Activated T-cell treated with anti-CD3 and anti-CD28 coated beads, Interleukin-2, amount 50 U/mL, for 72 hours (primary cell): Measurements from ENCODE around the gene FILIP1L. TPM values are rescaled to one million over a fixed set of nuclear protein-coding genes. Genes with fewer than 3 reads are reported as not detected.

ENCODE experiments used
- ATAC-seq, 2 donors: fragments of 150-1000 bp; cut with Tn5 transposase; replicated peaks in 1 of 2; 2 replicates each; pipeline ENCODE4 v1.10.0; 2021; ENCODE audit warnings: moderate library complexity in 2 of 2, mild to moderate bottlenecking in 1 of 2
- DNase-seq, 2 donors: peaks; one replicate each; pipeline ENCODE4 v3.0.0; 2021 to 2022; ENCODE audit warnings: mixed read lengths in 1 of 2
- H3K27ac Mint-ChIP-seq: one replicate; pipeline ENCODE4 v1.8.0; 2022; ENCODE audit warnings: mild to moderate bottlenecking, moderate library complexity, mixed read lengths
- H3K27me3 Mint-ChIP-seq: one replicate; pipeline ENCODE4 v1.8.0; 2022; ENCODE audit warnings: low read depth, mixed read lengths
- H3K36me3 Mint-ChIP-seq, 2 donors: one replicate each; pipeline ENCODE4 v1.8.0; 2022; ENCODE audit warnings: mixed read lengths in 2 of 2, mild to moderate bottlenecking in 1 of 2; ENCODE audit not compliant: insufficient read depth in 2 of 2
- H3K4me1 Mint-ChIP-seq: one replicate; pipeline ENCODE4 v1.8.0; 2022; ENCODE audit warnings: low read depth, mixed read lengths
- H3K4me3 Mint-ChIP-seq, 2 donors: one replicate each; pipeline ENCODE4 v1.8.0; 2022; ENCODE audit warnings: mild to moderate bottlenecking in 2 of 2, mixed read lengths in 2 of 2, moderate library complexity in 2 of 2
- H3K9me3 Mint-ChIP-seq, 2 donors: one replicate each; pipeline ENCODE4 v1.8.0; 2022; ENCODE audit warnings: mixed read lengths in 2 of 2
- total RNA-seq, 2 donors: library from RNA; stranded (reverse); gene quantifications; one replicate each; pipeline ENCODE4 v1.2.3, GENCODE V29; 2022

The FILIP1L gene
- total RNA-seq, 2 donors from 2014 or later = 0.46 to 0.93 TPM

GRCh38 chr3:100075196-100075595 lies 39.1 kb downstream of the FILIP1L start:
- H3K4me1 Mint-ChIP-seq = peaks cover 48% of the 10 kb centered on the region
- H3K9me3 Mint-ChIP-seq = no peaks in the 10 kb centered on the region
- H3K36me3 Mint-ChIP-seq = no peaks in the 10 kb centered on the region
- H3K27ac Mint-ChIP-seq = peak overlapping the region; percentile 80
- no peak for ATAC-seq
- no peak for DNase-seq
- peak overlapping the region in 1 of 2 donors; percentile 18 for H3K4me3 Mint-ChIP-seq
- H3K27me3 Mint-ChIP-seq = no peaks in the 10 kb centered on the region

- Mint-ChIP-seq H3K27me3 (no peaks in the 10 kb centered on the region), H3K4me3 (peak overlapping the region; percentile 56 to 83), H3K36me3 (no peaks in the 10 kb centered on the region), H3K27ac (peak overlapping the region; percentile 72), H3K9me3 (no peaks in the 10 kb centered on the region), H3K4me1 (peaks cover 59% of the 10 kb centered on the region)
- ATAC-seq = no peak
- DNase-seq = no peak
Observed at GRCh38 chr3:100073714-100074307, 40.5 kb downstream of the FILIP1L start.

- Mint-ChIP-seq H3K9me3 (no peaks in the 10 kb centered on the region), H3K4me3 (peak overlapping the region; percentile 56 to 83), H3K27ac (peak overlapping the region; percentile 62), H3K36me3 (no peaks in the 10 kb centered on the region), H3K4me1 (peaks cover 61% of the 10 kb centered on the region), H3K27me3 (no peaks in the 10 kb centered on the region)
- DNase-seq (no peak), ATAC-seq (no peak)
Observed at GRCh38 chr3:100073049-100073713, 41.1 kb downstream of the FILIP1L start.

- ATAC-seq = peak; percentile 65 to 74
- Mint-ChIP-seq H3K36me3 (no peaks in the 10 kb centered on the region), H3K27ac (peak overlapping the region; percentile 62), H3K9me3 (no peaks in the 10 kb centered on the region), H3K27me3 (no peaks in the 10 kb centered on the region), H3K4me3 (peak overlapping the region; percentile 48 to 56), H3K4me1 (peaks cover 61% of the 10 kb centered on the region)
- no peak for DNase-seq
Observed at GRCh38 chr3:100072326-100073048, 41.8 kb downstream of the FILIP1L start.

GRCh38 chr3:100069472-100069871 lies 44.8 kb downstream of the FILIP1L start:
- Mint-ChIP-seq H3K4me3 (no peak overlapping the region), H3K4me1 (peaks cover 45% of the 10 kb centered on the region), H3K27ac (no peak overlapping the region), H3K27me3 (no peaks in the 10 kb centered on the region), H3K9me3 (no peaks in the 10 kb centered on the region), H3K36me3 (no peaks in the 10 kb centered on the region)
- DNase-seq = no peak
- ATAC-seq = no peak

GRCh38 chr3:100068826-100069225 lies 45.5 kb downstream of the FILIP1L start:
- Mint-ChIP-seq H3K4me1 (peaks cover 39% of the 10 kb centered on the region), H3K27me3 (no peaks in the 10 kb centered on the region), H3K9me3 (no peaks in the 10 kb centered on the region), H3K36me3 (no peaks in the 10 kb centered on the region), H3K4me3 (no peak overlapping the region), H3K27ac (no peak overlapping the region)
- peak; percentile 92 for ATAC-seq
- DNase-seq = peak; percentile 82

- no peak for ATAC-seq
- H3K36me3 Mint-ChIP-seq = no peaks in the 10 kb centered on the region
- no peak for DNase-seq
- H3K27ac Mint-ChIP-seq = no peak overlapping the region
- H3K9me3 Mint-ChIP-seq = no peaks in the 10 kb centered on the region
- H3K27me3 Mint-ChIP-seq = no peaks in the 10 kb centered on the region
- peaks cover 27% of the 10 kb centered on the region for H3K4me1 Mint-ChIP-seq
- no peak overlapping the region for H3K4me3 Mint-ChIP-seq
Observed at GRCh38 chr3:100067589-100067988, 46.7 kb downstream of the FILIP1L start.

- Mint-ChIP-seq H3K27me3 (no peaks in the 10 kb centered on the region), H3K4me3 (no peak overlapping the region), H3K9me3 (no peaks in the 10 kb centered on the region), H3K4me1 (peaks cover 5% of the 10 kb centered on the region), H3K27ac (no peak overlapping the region), H3K36me3 (no peaks in the 10 kb centered on the region)
- DNase-seq = no peak
- ATAC-seq = no peak
Observed at GRCh38 chr3:100063929-100064461, 50.3 kb downstream of the FILIP1L start.

- H3K36me3 Mint-ChIP-seq = no peaks in the 10 kb centered on the region
- no peak overlapping the region for H3K27ac Mint-ChIP-seq
- no peak overlapping the region for H3K4me3 Mint-ChIP-seq
- no peaks in the 10 kb centered on the region for H3K4me1 Mint-ChIP-seq
- DNase-seq (no peak), ATAC-seq (no peak)
- no peaks in the 10 kb centered on the region for H3K9me3 Mint-ChIP-seq
- no peaks in the 10 kb centered on the region for H3K27me3 Mint-ChIP-seq
Observed at GRCh38 chr3:100062665-100063064, 51.6 kb downstream of the FILIP1L start.

GRCh38 chr3:100060685-100061484 lies 53.4 kb downstream of the FILIP1L start:
- H3K27me3 Mint-ChIP-seq = no peaks in the 10 kb centered on the region
- H3K36me3 Mint-ChIP-seq = no peaks in the 10 kb centered on the region
- H3K27ac Mint-ChIP-seq = no peak overlapping the region
- no peaks in the 10 kb centered on the region for H3K9me3 Mint-ChIP-seq
- ATAC-seq (no peak), DNase-seq (no peak)
- no peak overlapping the region for H3K4me3 Mint-ChIP-seq
- H3K4me1 Mint-ChIP-seq = no peaks in the 10 kb centered on the region

GRCh38 chr3:100059472-100059871 lies 54.8 kb downstream of the FILIP1L start:
- no peaks in the 10 kb centered on the region for H3K36me3 Mint-ChIP-seq
- H3K9me3 Mint-ChIP-seq = no peaks in the 10 kb centered on the region
- no peaks in the 10 kb centered on the region for H3K27me3 Mint-ChIP-seq
- H3K4me3 Mint-ChIP-seq = no peak overlapping the region
- no peak overlapping the region for H3K27ac Mint-ChIP-seq
- ATAC-seq (no peak), DNase-seq (no peak)
- no peaks in the 10 kb centered on the region for H3K4me1 Mint-ChIP-seq

GRCh38 chr3:100057716-100058575 lies 56.4 kb downstream of the FILIP1L start:
- Mint-ChIP-seq H3K27me3 (no peaks in the 10 kb centered on the region), H3K4me3 (no peak overlapping the region), H3K9me3 (no peaks in the 10 kb centered on the region), H3K4me1 (no peaks in the 10 kb centered on the region), H3K27ac (no peak overlapping the region), H3K36me3 (no peaks in the 10 kb centered on the region)
- DNase-seq = no peak
- no peak for ATAC-seq
